Panc1 (cell line): Measurements from ENCODE around the gene ACSM3. TPM values are rescaled to one million over a fixed set of nuclear protein-coding genes. Genes with fewer than 3 reads are reported as not detected.

ENCODE experiments used
- ATAC-seq: fragments of 200-7000 bp; cut with Tn5 transposase; 2 replicates; pipeline ENCODE4 v1.9.1; 2020; ENCODE audit warnings: mild to moderate bottlenecking, moderate library complexity
- BruUV-seq: library from RNA; stranded (reverse); fragments of 400-500 nt; replicated peaks from 2 replicates; lab custom pipeline; 2021; lab: Mats Ljungman, UMichigan
- CTCF ChIA-PET: fragments of 300-600 bp; sonication (Branson Sonifier 250); formaldehyde crosslinking; loops from one replicate; lab custom pipeline; 2022; ENCODE audit warnings: antibody characterized with exemption; lab: Charles Lee
- POLR2A ChIA-PET: fragments of 300-600 bp; sonication (Branson Sonifier 250); formaldehyde crosslinking; loops from one replicate; lab custom pipeline; 2022; ENCODE audit warnings: antibody characterized with exemption; lab: Charles Lee
- DNase-seq: peaks from one replicate; pipeline ENCODE4 v3.0.0-alpha.2; 2010; ENCODE audit warnings: low read depth, low spot score
- H3K27ac ChIP-seq: 2 replicates; pipeline ENCODE4 v1.5.1; 2011; ENCODE audit warnings: mild to moderate bottlenecking, low read length, inconsistent platforms
- H3K27me3 ChIP-seq: fragments of 200-500 bp; sonication (Bioruptor generic); 2 replicates; pipeline ENCODE4 v1.6.0; 2014; ENCODE audit warnings: low read length, inconsistent platforms; ENCODE audit not compliant: control insufficient read depth, insufficient read depth
- H3K36me3 ChIP-seq: fragments of 200-500 bp; sonication (Bioruptor generic); 2 replicates; pipeline ENCODE4 v1.5.1; 2014; ENCODE audit warnings: inconsistent platforms, mild to moderate bottlenecking, low read length, moderate library complexity; ENCODE audit not compliant: control insufficient read depth, insufficient read depth
- H3K4me1 ChIP-seq: 2 replicates; pipeline ENCODE4 v1.5.1; 2011; ENCODE audit warnings: inconsistent platforms, mild to moderate bottlenecking, low read length, moderate library complexity; ENCODE audit not compliant: control insufficient read depth, insufficient read depth
- H3K4me3 ChIP-seq, 2 experiments: 2 replicates each; pipeline ENCODE4 v1.5.1; 2011 to 2012; ENCODE audit warnings: low read depth in 2 of 2, low read length in 2 of 2, mild to moderate bottlenecking in 2 of 2, inconsistent platforms in 1 of 2, moderate library complexity in 1 of 2
- H3K9me3 ChIP-seq: fragments of 200-500 bp; sonication (Bioruptor generic); 2 replicates; pipeline ENCODE4 v1.5.1; 2014; ENCODE audit warnings: low read depth, mild to moderate bottlenecking, inconsistent platforms, low read length, moderate library complexity; ENCODE audit not compliant: control insufficient read depth, insufficient read depth
- CTCF ChIP-seq: fragments of 450-650 bp; IDR thresholded peaks from 2 replicates; pipeline ENCODE4 v1.5.1; 2017; ENCODE audit warnings: mild to moderate bottlenecking
- POLR2AphosphoS5 ChIP-seq: IDR thresholded peaks from 2 replicates; pipeline ENCODE4 v1.6.1; 2012; ENCODE audit warnings: mild to moderate bottlenecking, low read depth, low read length, moderate library complexity
- REST ChIP-seq, 2 experiments: IDR thresholded peaks; 2 replicates each; pipeline ENCODE4 v1.6.1; 2011 to 2012; ENCODE audit warnings: low read depth in 2 of 2, control low read depth in 1 of 2, low read length in 1 of 2, mild to moderate bottlenecking in 1 of 2, moderate library complexity in 1 of 2; ENCODE audit not compliant: insufficient read depth in 1 of 2
- SIN3A ChIP-seq: IDR thresholded peaks from 2 replicates; pipeline ENCODE4 v1.6.1; 2012; ENCODE audit warnings: low read depth, mild to moderate bottlenecking, low read length, moderate library complexity, borderline replicate concordance; ENCODE audit not compliant: insufficient read depth
- TCF7L2 ChIP-seq: IDR thresholded peaks from 2 replicates; pipeline ENCODE4 v1.6.1; 2011; ENCODE audit warnings: mild to moderate bottlenecking, low read depth, low read length, inconsistent platforms
- in situ Hi-C: cut with HindIII; loops from 2 replicates; pipeline ENCODE4 v1.10.0; 2016; ENCODE audit warnings: low sequenced_read_pairs, low pct_unique_long_range_greater_than_20kb
- intact Hi-C: fragments of 100-400 bp; cut with micrococcal nuclease; formaldehyde crosslinking; loops from one replicate; pipeline ENCODE4 v1.10.0; 2022; ENCODE audit not compliant: unreplicated experiment
- total RNA-seq: library from RNA; stranded (reverse); gene quantifications from one replicate; pipeline ENCODE4 v1.2.1, GENCODE V29; 2021; ENCODE audit not compliant: unreplicated experiment

ACSM3 gene
- total RNA-seq, 1 experiment from 2014 or later = 0.44 TPM

- CTCF ChIA-PET = no interaction called here
- no peaks in the 10 kb centered on the region for H3K27me3 ChIP-seq
- TF ChIP-seq CTCF (peak; percentile 27), POLR2AphosphoS5 (peak; percentile 77), REST (IDR thresholded peaks at IDR 0.05; ENCODE audit: insufficient read depth in 1 of 2, low read depth in 2 of 2, low read length in 1 of 2) (0 out of 4 replicates have a peak, but pooled peaks of 1 of the 2 experiments have one; percentile 51), SIN3A (peak; percentile 82; the same call in 1 of the 2 replicates), TCF7L2 (no peak)
- no peaks in the 10 kb centered on the region for H3K9me3 ChIP-seq
- in situ Hi-C loops (no loop called here), intact Hi-C loops (no loop called here)
- POLR2A ChIA-PET = interaction anchor here (0.6 to 0.7 kb wide), 2 partner anchors 9 to 1102 kb away, joined by 3 to 6 read pairs; no protein-coding TSS in a partner anchor
- H3K4me3 ChIP-seq = peak within 1 kb of the TSS; percentile 76 to 97
- peak; percentile 82 for DNase-seq
- peaks cover 13% of the 10 kb centered on the region for H3K36me3 ChIP-seq
- BruUV-seq = no TSS peak
- H3K27ac ChIP-seq = peak within 1 kb of the TSS; percentile 86
- H3K4me1 ChIP-seq = peaks cover 3% of the 10 kb centered on the region; the same call in 1 of the 2 replicates
- ATAC-seq = peak; percentile 98
Observed at GRCh38 chr16:20741554-20742285, 22.1 kb upstream of the ACSM3 start, which contains the start of gene THUMPD1. Gene THUMPD1, minus strand, starts transcription at chr16:20741818. Its CDS starts 79 bp downstream, at chr16:20741739.

GRCh38 chr16:20743591-20743990, 20.2 kb upstream of the ACSM3 start:
- intact Hi-C loops (no loop called here), in situ Hi-C loops (no loop called here)
- CTCF ChIA-PET = no interaction called here
- TF ChIP-seq SIN3A (no peak), CTCF (no peak)
- no peaks in the 10 kb centered on the region for H3K36me3 ChIP-seq
- POLR2A ChIA-PET = no interaction called here
- H3K27me3 ChIP-seq = no peaks in the 10 kb centered on the region
- H3K4me3 ChIP-seq = no peak overlapping the region
- ATAC-seq (no peak), DNase-seq (no peak)
- H3K4me1 ChIP-seq = peaks cover 3% of the 10 kb centered on the region; the same call in 1 of the 2 replicates
- H3K27ac ChIP-seq = no peak overlapping the region
- H3K9me3 ChIP-seq = no peaks in the 10 kb centered on the region; the same call in 1 of the 2 replicates
- BruUV-seq = no TSS peak
